Stimulated activated CD4-positive, alpha-beta T cell treated with anti-CD3 and anti-CD28 coated beads, TNF-alpha, amount 100 ng/mL, for 1 hour (primary cell): ENCODE data around the gene BEX4.

Experiments used
- DNase-seq, 3 donors: peaks; one replicate each; pipeline ENCODE4 v3.0.0-alpha.2; 2020; ENCODE audit warnings: low read depth in 3 of 3, low spot score in 1 of 3

BEX4 gene

GRCh38 chrX:103236296-103236695, 21.4 kb downstream of the BEX4 start:
- no peak for DNase-seq

DNA sequence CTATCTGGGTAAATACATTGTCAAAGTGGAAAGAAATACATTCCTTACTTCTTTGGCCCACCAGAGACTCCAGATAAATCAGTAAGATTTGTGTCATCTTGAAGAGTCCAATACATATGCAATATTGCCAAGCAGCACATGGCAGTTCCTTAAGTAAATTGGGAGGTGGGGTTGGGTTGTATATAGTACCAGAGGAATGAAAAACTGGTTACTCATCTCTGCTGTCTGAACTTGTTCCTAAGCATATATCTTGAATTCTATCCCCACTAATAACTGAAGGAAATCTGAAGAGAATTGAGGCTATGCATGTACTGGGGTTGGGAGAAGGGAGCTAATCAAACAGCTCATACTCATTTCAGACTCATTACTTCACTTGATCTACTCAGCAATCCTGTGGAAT, 25.2 kb downstream of the BEX4 start:
- DNase-seq, result no peak

DNA sequence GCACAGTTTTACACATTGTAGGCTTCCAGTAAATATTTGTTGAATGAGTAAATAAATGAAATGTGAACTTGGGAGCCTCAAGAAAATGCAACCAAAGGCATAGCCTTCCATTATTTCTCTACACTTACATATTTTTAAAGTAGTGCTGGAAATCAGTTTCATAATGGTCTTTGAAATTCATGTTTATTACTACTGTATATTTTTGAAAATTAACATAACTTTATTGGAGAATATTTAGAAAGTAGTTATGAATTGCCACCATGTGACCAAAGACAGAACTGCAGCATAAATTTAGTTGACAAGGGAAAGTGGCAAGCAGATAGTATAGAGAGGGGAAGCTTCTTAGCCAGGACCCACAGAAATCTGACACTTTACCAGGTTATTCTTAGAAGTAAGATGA, 33.6 kb downstream of the BEX4 start:
- DNase-seq, result no peak

DNA sequence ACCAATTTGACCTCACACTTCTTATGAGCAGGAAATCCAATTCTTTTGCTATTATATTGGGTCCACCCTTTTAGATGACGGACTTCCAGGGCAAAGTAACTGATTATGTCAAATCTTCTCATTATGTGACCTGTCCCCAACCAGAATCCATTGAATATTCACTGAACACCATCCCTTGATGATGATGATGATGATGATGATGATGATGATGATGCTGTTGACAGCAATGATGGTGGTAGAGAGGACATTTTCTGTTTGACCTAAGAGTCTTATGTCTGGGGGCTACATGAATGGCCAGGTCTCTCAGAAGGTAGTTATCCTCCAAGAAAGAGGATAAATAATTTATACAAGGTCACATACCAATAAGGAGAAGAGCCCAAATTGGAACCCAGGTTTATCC, 34.9 kb downstream of the BEX4 start:
- no peak for DNase-seq

DNA sequence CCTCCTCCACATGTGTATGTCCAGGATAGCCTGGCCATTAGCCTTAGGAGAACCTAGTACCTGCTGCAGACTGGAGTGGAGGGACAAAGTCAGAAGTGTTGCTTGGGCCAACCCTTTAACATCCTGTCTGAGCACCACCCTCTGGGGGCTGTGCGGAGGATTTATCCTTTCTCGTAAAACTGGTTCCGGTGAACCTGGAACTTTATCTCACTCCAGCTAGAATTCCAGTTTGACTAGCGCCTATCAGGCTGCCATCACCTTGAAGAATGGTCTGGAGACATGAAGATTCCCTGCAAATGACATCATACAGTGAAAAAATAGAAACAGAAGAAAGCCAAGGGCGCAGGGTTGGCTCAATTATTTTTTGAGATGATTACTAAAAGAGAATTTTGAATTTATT, 36.1 kb downstream of the BEX4 start:
- DNase-seq, result no peak

- no peak for DNase-seq
Observed at GRCh38 chrX:103253608-103254007, 38.7 kb downstream of the BEX4 start.

DNA sequence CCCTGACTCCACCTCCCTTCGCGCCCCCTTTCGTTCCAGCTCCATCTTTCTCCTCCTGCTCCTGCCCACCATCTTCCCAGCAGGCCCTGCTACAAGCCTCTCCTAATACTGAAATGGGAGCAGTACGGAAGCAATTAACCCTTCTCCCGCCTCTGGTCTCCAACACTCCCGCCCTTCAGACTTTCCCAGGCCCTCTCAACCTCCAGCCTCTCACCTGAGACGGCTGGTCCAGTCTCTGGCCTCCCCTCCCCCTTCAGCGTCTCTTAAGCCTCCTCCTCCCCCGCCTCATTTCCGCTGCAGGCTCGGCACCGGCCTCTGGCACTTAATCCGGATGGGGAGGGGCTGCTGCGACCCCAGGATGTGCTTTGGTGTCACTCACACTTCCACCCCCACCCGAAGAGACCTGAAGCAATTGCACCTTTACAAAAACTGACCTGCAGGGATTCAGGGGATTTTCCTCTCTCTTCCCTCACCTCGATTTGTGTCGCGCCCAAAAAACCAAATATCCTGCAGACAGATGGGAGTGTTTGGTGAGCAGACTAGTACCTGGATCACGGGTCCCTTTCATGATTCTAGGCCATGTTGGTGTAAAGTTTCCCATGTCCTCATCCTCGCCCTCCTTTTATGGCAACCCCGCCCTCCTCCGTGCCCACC, 39.4 kb downstream of the BEX4 start:
- DNase-seq, result no peak

GRCh38 chrX:103254921-103255493, 40.1 kb downstream of the BEX4 start, which contains the start of gene TCEAL8:
Gene TCEAL8, minus strand, starts transcription at chrX:103255155. Its CDS starts 1,176 bp downstream, at chrX:103253979.
- peak in 2 of 3 donors; percentile 22 to 30 for DNase-seq

DNA sequence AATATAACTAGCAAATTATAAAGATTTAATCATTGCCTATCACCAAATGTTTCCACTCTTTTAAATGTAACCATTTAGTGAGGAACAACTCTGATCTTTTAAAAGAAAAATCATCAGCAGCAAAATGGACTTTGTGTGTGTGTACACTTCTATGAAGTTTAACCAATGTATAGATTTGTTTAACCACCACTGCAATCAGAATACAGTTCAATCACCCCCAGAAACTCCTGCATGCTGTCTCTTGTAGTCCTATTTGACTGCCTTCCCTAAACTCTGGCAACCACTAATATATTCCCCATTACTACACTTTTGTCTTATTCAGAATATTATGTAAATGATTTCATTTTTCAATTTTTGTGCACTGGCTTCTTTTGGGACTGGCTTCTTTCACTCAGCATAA, 41.7 kb downstream of the BEX4 start:
- no peak for DNase-seq

DNA sequence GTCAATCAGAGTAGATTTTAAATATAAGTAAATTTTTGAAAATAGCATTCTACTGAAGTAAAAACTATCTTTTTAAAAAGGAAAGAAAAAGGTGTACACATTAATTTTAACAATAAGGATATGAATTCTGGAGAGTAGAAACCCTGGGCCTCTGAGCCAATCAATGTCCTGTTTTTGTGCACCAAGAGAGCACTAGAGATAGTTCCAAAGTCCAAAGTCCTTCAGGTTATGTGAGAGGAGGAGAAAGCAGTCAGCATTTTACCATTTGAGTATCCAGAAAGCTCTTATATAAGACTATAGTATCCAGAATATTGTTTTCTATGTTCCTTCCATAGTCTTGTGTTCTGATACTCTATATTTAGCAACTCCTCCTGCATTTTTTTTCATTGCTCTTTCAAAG, 43.4 kb downstream of the BEX4 start:
- no peak for DNase-seq
